ENCODE data around the gene NRXN2.

- TF ChIP-seq POLR2A (IDR thresholded peaks at IDR 0.05; ENCODE audit: low read depth, low read length): no peak
- TF ChIP-seq MYC (IDR thresholded peaks at IDR 0.05; ENCODE audit: low read depth, low read length): no peak
- TF ChIP-seq POLR2AphosphoS5 (IDR thresholded peaks at IDR 0.05; ENCODE audit: insufficient read depth, low read depth, low read length): no peak
- no peak for TF ChIP-seq EZH2 (IDR thresholded peaks at IDR 0.05; ENCODE audit: borderline replicate concordance, low read depth, low read length, severe bottlenecking)
- TF ChIP-seq CTCF (IDR thresholded peaks at IDR 0.05; ENCODE audit: extremely low read depth in 1 of 2, insufficient read depth in 1 of 2, low read depth in 1 of 2, low read length in 2 of 2): no peak
- no peak for TF ChIP-seq GATA2 (IDR thresholded peaks at IDR 0.05; ENCODE audit: insufficient read depth, insufficient read length, low read depth, low read length)
- TF ChIP-seq MAX (IDR thresholded peaks at IDR 0.05; ENCODE audit: insufficient read depth, insufficient read length): no peak
- no peak for TF ChIP-seq FOS (IDR thresholded peaks at IDR 0.05; ENCODE audit: borderline replicate concordance, insufficient read depth, low read length)
- no peak for TF ChIP-seq JUN (IDR thresholded peaks at IDR 0.05; ENCODE audit: borderline replicate concordance, insufficient read depth, insufficient read length, low read depth)
Measured at GRCh38 chr11:64770120-64770519, 47.1 kb upstream of the NRXN2 start.

Measured in endothelial cell of umbilical vein (primary cell).